A549 (cell line): ENCODE data around the gene SIM1. TPM values are rescaled to one million over a fixed set of nuclear protein-coding genes. Genes with fewer than 3 reads are reported as not detected.

ENCODE experiments used
- ATAC-seq, 2 experiments: fragments of 200-7000 bp in 1 of 2; fragments of >200 bp in 1 of 2; cut with Nextera tagmentation in 1 of 2; cut with Tn5 transposase in 1 of 2; 3 replicates each; pipeline versions ENCODE4 v1.8.0 to v1.9.1; 2018 to 2020; ENCODE audit warnings: mild to moderate bottlenecking in 1 of 2, moderate library complexity in 1 of 2
- CTCF ChIA-PET: fragments of 300-600 bp; sonication (Branson Sonifier 250); formaldehyde crosslinking; extraction: SDS; loops from one replicate; lab custom pipeline; 2021; ENCODE audit warnings: antibody characterized with exemption, inconsistent platforms; lab: Yijun Ruan, JAX
- POLR2A ChIA-PET: fragments of 350-600 bp; formaldehyde crosslinking; extraction: SDS; loops from one replicate; lab custom pipeline; 2021; ENCODE audit warnings: antibody characterized with exemption, inconsistent platforms; lab: Yijun Ruan, JAX
- DNase-seq, 2 experiments: peaks; one replicate each; pipeline versions ENCODE4 v3.0.0 to v3.0.0-alpha.2; 2011 to 2016; ENCODE audit warnings: low read depth in 1 of 2, low spot score in 1 of 2
- FAIRE-seq: peaks from 2 replicates; lab custom pipeline; 2011; peaks lifted over from hg19 to GRCh38; lab: Jason Lieb, UNC
- H3K27ac ChIP-seq, 2 experiments: fragments of >200 bp; sonication (Bioruptor Twin); formaldehyde crosslinking; 3 replicates each; pipeline ENCODE4 v1.5.1; 2016 to 2017
- H3K4me1 ChIP-seq: fragments of >200 bp; sonication (Bioruptor Twin); formaldehyde crosslinking; 3 replicates; pipeline ENCODE4 v1.6.1; 2016
- H3K4me2 ChIP-seq: fragments of >200 bp; sonication (Bioruptor Twin); formaldehyde crosslinking; 3 replicates; pipeline ENCODE4 v1.6.1; 2016
- H3K4me3 ChIP-seq: fragments of >200 bp; sonication (Bioruptor Twin); formaldehyde crosslinking; 3 replicates; pipeline ENCODE4 v1.5.1; 2016
- H3K9me3 ChIP-seq: fragments of >200 bp; sonication (Bioruptor Twin); formaldehyde crosslinking; 3 replicates; pipeline ENCODE4 v1.6.1; 2016
- CHD2 ChIP-seq: fragments of 150-350 bp; IDR thresholded peaks from 2 replicates; pipeline ENCODE4 v1.6.1; 2014; ENCODE audit warnings: low read length; ENCODE audit not compliant: partially characterized antibody
- CTCF ChIP-seq: fragments of >200 bp; sonication (Bioruptor Twin); formaldehyde crosslinking; IDR thresholded peaks from 3 replicates; pipeline ENCODE4 v1.5.1; 2016
- E2F6 ChIP-seq: IDR thresholded peaks from 2 replicates; pipeline ENCODE4 v1.6.1; 2012; ENCODE audit warnings: low read depth, borderline replicate concordance
- EHMT2 ChIP-seq: fragments of 200-600 bp; sonication (generic); IDR thresholded peaks from 2 replicates; pipeline ENCODE4 v1.6.1; 2016; ENCODE audit warnings: antibody characterized with exemption, low read depth, mild to moderate bottlenecking, moderate library complexity
- ELK1 ChIP-seq: fragments of 150-350 bp; IDR thresholded peaks from 2 replicates; pipeline ENCODE4 v1.6.1; 2014; ENCODE audit warnings: low read depth, mild to moderate bottlenecking, low read length
- ESRRA ChIP-seq: fragments of 150-350 bp; IDR thresholded peaks from 2 replicates; pipeline ENCODE4 v1.6.1; 2014; ENCODE audit warnings: mild to moderate bottlenecking, low read length, borderline replicate concordance
- FOXS1 ChIP-seq: fragments of 250-450 bp; sonication (Bioruptor Pico); IDR thresholded peaks from 2 replicates; pipeline ENCODE4 v1.5.0; 2020; ENCODE audit warnings: mild to moderate bottlenecking, moderate library complexity
- HMGXB4 ChIP-seq: fragments of 250-450 bp; sonication (Bioruptor Pico); IDR thresholded peaks from 2 replicates; pipeline ENCODE4 v1.5.0; 2021; ENCODE audit warnings: mild to moderate bottlenecking, moderate library complexity, borderline replicate concordance
- JUN ChIP-seq, 2 experiments: fragments of >200 bp; sonication (Bioruptor Twin); formaldehyde crosslinking; IDR thresholded peaks; 2 replicates in 1 of 2; 3 replicates in 1 of 2; pipeline ENCODE4 v1.6.1; 2016 to 2017
- JUNB ChIP-seq: fragments of >200 bp; sonication (Bioruptor Twin); formaldehyde crosslinking; IDR thresholded peaks from 2 replicates; pipeline ENCODE4 v1.6.1; 2016
- KDM1A ChIP-seq: fragments of 200-600 bp; sonication (generic); IDR thresholded peaks from 2 replicates; pipeline ENCODE4 v1.6.1; 2016; ENCODE audit warnings: low read depth, mild to moderate bottlenecking
- MAFK ChIP-seq: fragments of 450-650 bp; IDR thresholded peaks from 2 replicates; pipeline ENCODE4 v1.6.1; 2014; ENCODE audit not compliant: partially characterized antibody
- MAX ChIP-seq: IDR thresholded peaks from 2 replicates; pipeline ENCODE4 v1.6.1; 2012
- MAZ ChIP-seq: fragments of 150-350 bp; IDR thresholded peaks from 2 replicates; pipeline ENCODE4 v1.6.1; 2014; ENCODE audit warnings: antibody characterized with exemption, low read depth, low read length, borderline replicate concordance
- MYC ChIP-seq: IDR thresholded peaks from 2 replicates; pipeline ENCODE4 v1.6.1; 2012; ENCODE audit warnings: mild to moderate bottlenecking, inconsistent platforms, low read length, improper control_type of control experiment, borderline replicate concordance
- NFE2L2 ChIP-seq: fragments of 150-350 bp; conservative IDR thresholded peaks from 2 replicates; pipeline ENCODE4 v1.6.1; 2014; ENCODE audit warnings: low read length
- NR3C1 ChIP-seq: fragments of >200 bp; sonication (Bioruptor Twin); formaldehyde crosslinking; IDR thresholded peaks from 3 replicates; pipeline ENCODE4 v1.6.1; 2017
- PBX3 ChIP-seq: IDR thresholded peaks from 2 replicates; pipeline ENCODE4 v1.6.1; 2012
- POLR2A ChIP-seq: IDR thresholded peaks from 2 replicates; pipeline ENCODE4 v1.6.1; 2012; ENCODE audit warnings: mild to moderate bottlenecking, low read length
- POLR2AphosphoS2 ChIP-seq: conservative IDR thresholded peaks from 2 replicates; pipeline ENCODE4 v1.6.1; 2012; ENCODE audit warnings: low read length, improper control_type of control experiment, inconsistent platforms
- RAD21 ChIP-seq, 2 experiments: fragments of >200 bp in 1 of 2; sonication (Bioruptor Twin) in 1 of 2; formaldehyde crosslinking in 1 of 2; IDR thresholded peaks in 1 of 2; conservative IDR thresholded peaks in 1 of 2; 2 replicates in 1 of 2; 3 replicates in 1 of 2; pipeline ENCODE4 v1.6.1; 2012 to 2018; ENCODE audit warnings: inconsistent platforms in 1 of 2
- REST ChIP-seq: fragments of 200-600 bp; sonication (generic); IDR thresholded peaks from 2 replicates; pipeline ENCODE4 v1.6.1; 2016; ENCODE audit warnings: antibody characterized with exemption, mild to moderate bottlenecking, moderate library complexity
- SREBF2 ChIP-seq: fragments of 450-650 bp; IDR thresholded peaks from 2 replicates; pipeline ENCODE4 v1.6.1; 2014; ENCODE audit warnings: mild to moderate bottlenecking, moderate library complexity
- ZC3H11A ChIP-seq: fragments of 450-650 bp; IDR thresholded peaks from 2 replicates; pipeline ENCODE4 v1.6.1; 2014; ENCODE audit warnings: antibody characterized with exemption, mild to moderate bottlenecking
- ZSCAN20 ChIP-seq: fragments of 250-450 bp; sonication (Bioruptor Pico); IDR thresholded peaks from 2 replicates; pipeline ENCODE4 v1.8.0; 2022; ENCODE audit warnings: mild to moderate bottlenecking, moderate library complexity
- WGBS: methylation state at CpG from one replicate; pipeline ENCODE4 v1.1.6; 2017; ENCODE audit errors: missing lambda C conversion rate; 5-methylcytosine and 5-hydroxymethylcytosine counted together
- polyA plus RNA-seq, 4 experiments: library from polyadenylated mRNA; depleted of rRNA in 3 of 4; stranded (reverse); fragments of >200 nt; fragmentation: RNase III in 1 of 4; extraction: RNeasy Plus Mini Kit Qiagen cat#74134 plus additional on column Dnase treatment in 1 of 4; gene quantifications; 2 replicates in 3 of 4; 3 replicates in 1 of 4; pipeline ENCODE4 v1.2.3, GENCODE V29; 2011 to 2017

SIM1 gene
- polyA plus RNA-seq, 2 of the 4 experiments (the other 2 are of a cell fraction): not detected

- WGBS: 42% methylated on average over 3 of the region's 3 CpGs
- H3K4me1 ChIP-seq: no peaks in the 10 kb centered on the region
- H3K9me3 ChIP-seq: no peaks in the 10 kb centered on the region
- DNase-seq (no peak), ATAC-seq (no peak), FAIRE-seq (no peak)
- no peak for TF ChIP-seq E2F6
- no peak for TF ChIP-seq REST
- no peak for TF ChIP-seq JUN (IDR thresholded peaks at IDR 0.05)
- no peak for TF ChIP-seq ESRRA
- no peak for TF ChIP-seq MAFK
- TF ChIP-seq MYC: no peak
- TF ChIP-seq KDM1A: no peak
- no peak for TF ChIP-seq CHD2
- TF ChIP-seq NR3C1: no peak
- no peak for TF ChIP-seq MAZ
- POLR2A ChIA-PET: no interaction called here
- no peak overlapping the region for H3K4me2 ChIP-seq
- CTCF ChIA-PET: no interaction called here
- H3K27ac ChIP-seq: no peak overlapping the region
- H3K4me3 ChIP-seq: no peak overlapping the region
Measured at GRCh38 chr6:100420711-100421110, 44.0 kb downstream of the SIM1 start.

- no peak for ATAC-seq
- H3K4me2 ChIP-seq: no peak overlapping the region
- TF ChIP-seq ZSCAN20 (CRISPR knock-in tag) (no peak), SREBF2 (no peak), KDM1A (no peak), POLR2AphosphoS2 (no peak), NFE2L2 (no peak), ZC3H11A (no peak), ELK1 (no peak), FOXS1 (CRISPR knock-in tag) (no peak), MAX (no peak), RAD21 (conservative IDR thresholded peaks at IDR 0.05 in 1 of 2, IDR thresholded peaks at IDR 0.05 in 1 of 2) (no peak), CHD2 (no peak), NR3C1 (no peak), EHMT2 (no peak), CTCF (no peak), MAZ (no peak), HMGXB4 (CRISPR knock-in tag) (no peak), POLR2A (no peak), PBX3 (no peak), JUNB (no peak)
- POLR2A ChIA-PET: no interaction called here
- H3K27ac ChIP-seq: no peak overlapping the region
- H3K4me3 ChIP-seq: no peak overlapping the region
- FAIRE-seq: no peak
- H3K4me1 ChIP-seq: no peaks in the 10 kb centered on the region
- CTCF ChIA-PET: no interaction called here
- 73% methylated on average over 3 of the region's 3 CpGs for WGBS
- DNase-seq: no peak
- H3K9me3 ChIP-seq: no peaks in the 10 kb centered on the region
Measured at GRCh38 chr6:100417036-100417435, 47.7 kb downstream of the SIM1 start.
